Astrocyte (in vitro differentiated cells and primary cell): ENCODE results near the gene DHRS2. TPM values are rescaled to one million over a fixed set of nuclear protein-coding genes. Genes with fewer than 3 reads are reported as not detected.

Experiments
- DNase-seq: peaks from one replicate; pipeline ENCODE4 v3.0.0-alpha.2; 2010; ENCODE audit warnings: low read depth
- FAIRE-seq: peaks from 2 replicates; lab custom pipeline; 2011; peaks lifted over from hg19 to GRCh38; lab: Jason Lieb, UNC
- H2AFZ ChIP-seq: 2 replicates; pipeline ENCODE4 v1.6.0; 2012; ENCODE audit warnings: low read depth, low read length, inconsistent platforms
- H3K27ac ChIP-seq: 2 replicates; pipeline ENCODE4 v1.5.1; 2011; ENCODE audit warnings: low read depth, low read length, inconsistent platforms
- H3K27me3 ChIP-seq: 2 replicates; pipeline ENCODE4 v1.6.0; 2011; ENCODE audit warnings: low read length, inconsistent platforms; ENCODE audit not compliant: insufficient read depth
- H3K36me3 ChIP-seq: 2 replicates; pipeline ENCODE4 v1.5.1; 2011; ENCODE audit warnings: low read length, inconsistent platforms; ENCODE audit not compliant: insufficient read depth
- H3K4me1 ChIP-seq: 2 replicates; pipeline ENCODE4 v1.5.1; 2011; ENCODE audit warnings: low read length, inconsistent platforms; ENCODE audit not compliant: insufficient read depth
- H3K4me2 ChIP-seq: 2 replicates; pipeline ENCODE4 v1.6.0; 2012; ENCODE audit warnings: low read length, inconsistent platforms
- H3K4me3 ChIP-seq: 2 replicates; pipeline ENCODE4 v1.5.1; 2011; ENCODE audit warnings: low read depth, mild to moderate bottlenecking, low read length, inconsistent platforms; ENCODE audit not compliant: insufficient read depth
- H3K79me2 ChIP-seq: 2 replicates; pipeline ENCODE4 v1.6.0; 2012; ENCODE audit warnings: mild to moderate bottlenecking, low read length, inconsistent platforms; ENCODE audit not compliant: insufficient read depth
- H3K9ac ChIP-seq: 2 replicates; pipeline ENCODE4 v1.6.0; 2012; ENCODE audit warnings: mild to moderate bottlenecking, low read length, inconsistent platforms
- H3K9me3 ChIP-seq: 2 replicates; pipeline ENCODE4 v1.5.1; 2012; ENCODE audit warnings: low read depth, mild to moderate bottlenecking, low read length, inconsistent platforms; ENCODE audit not compliant: insufficient read depth
- H4K20me1 ChIP-seq: 2 replicates; pipeline ENCODE4 v1.6.0; 2012; ENCODE audit warnings: low read length, inconsistent platforms; ENCODE audit not compliant: insufficient read depth
- H3K27ac Mint-ChIP-seq: one replicate; pipeline ENCODE4 v1.8.0; 2021; ENCODE audit warnings: mild to moderate bottlenecking, mixed read lengths; ENCODE audit not compliant: unreplicated experiment
- H3K27me3 Mint-ChIP-seq: one replicate; pipeline ENCODE4 v1.8.0; 2021; ENCODE audit warnings: low read depth, mixed read lengths; ENCODE audit not compliant: unreplicated experiment
- H3K36me3 Mint-ChIP-seq: one replicate; pipeline ENCODE4 v1.8.0; 2021; ENCODE audit warnings: low read depth, mixed read lengths; ENCODE audit not compliant: unreplicated experiment
- H3K4me1 Mint-ChIP-seq: one replicate; pipeline ENCODE4 v1.8.0; 2021; ENCODE audit warnings: low read depth, mixed read lengths; ENCODE audit not compliant: unreplicated experiment
- H3K4me3 Mint-ChIP-seq: one replicate; pipeline ENCODE4 v1.8.0; 2021; ENCODE audit warnings: mild to moderate bottlenecking, moderate library complexity, mixed read lengths; ENCODE audit not compliant: unreplicated experiment
- H3K9me3 Mint-ChIP-seq: one replicate; pipeline ENCODE4 v1.8.0; 2021; ENCODE audit warnings: mild to moderate bottlenecking, mixed read lengths; ENCODE audit not compliant: unreplicated experiment
- CTCF ChIP-seq: IDR thresholded peaks from 2 replicates; pipeline ENCODE4 v1.5.1; 2011; ENCODE audit warnings: low read depth, mild to moderate bottlenecking, inconsistent platforms, low read length, moderate library complexity; ENCODE audit not compliant: insufficient read depth
- EZH2 ChIP-seq: IDR thresholded peaks from 2 replicates; pipeline ENCODE4 v1.6.1; 2012; ENCODE audit warnings: mild to moderate bottlenecking, low read length, inconsistent platforms; ENCODE audit not compliant: insufficient read depth
- total RNA-seq: library from RNA; stranded (reverse); gene quantifications from 2 replicates; pipeline ENCODE4 v1.2.1, GENCODE V29; 2021

The DHRS2 gene
- total RNA-seq, 1 donor from 2014 or later: 1.1 TPM

GRCh38 chr14:23667134-23667533 is 31.0 kb downstream of the DHRS2 start:
- DNase-seq (no peak), FAIRE-seq (no peak)
- Histone ChIP-seq H3K9me3 (no peaks in the 10 kb centered on the region), H3K4me2 (no peak overlapping the region), H3K27ac (no peak overlapping the region), H3K4me1 (no peaks in the 10 kb centered on the region), H4K20me1 (no peaks in the 10 kb centered on the region), H3K4me3 (no peak overlapping the region), H3K27me3 (no peaks in the 10 kb centered on the region), H3K9ac (no peak overlapping the region), H3K79me2 (no peaks in the 10 kb centered on the region), H3K36me3 (no peaks in the 10 kb centered on the region), H2AFZ (no peak overlapping the region)
- peaks cover 3% of the 10 kb centered on the region for H3K4me1 Mint-ChIP-seq
- H3K27me3 Mint-ChIP-seq: peaks cover 11% of the 10 kb centered on the region
- H3K9me3 Mint-ChIP-seq: peaks cover 2% of the 10 kb centered on the region
- TF ChIP-seq EZH2: no peak
- TF ChIP-seq CTCF: no peak
- no peaks in the 10 kb centered on the region for H3K36me3 Mint-ChIP-seq
- H3K27ac Mint-ChIP-seq: no peak overlapping the region
- no peak overlapping the region for H3K4me3 Mint-ChIP-seq

GRCh38 chr14:23669441-23669840 is 33.3 kb downstream of the DHRS2 start:
- peaks cover 8% of the 10 kb centered on the region for H3K9me3 Mint-ChIP-seq

More at GRCh38 chr14:23669441-23669840, 33.3 kb downstream of the DHRS2 start:
- Histone ChIP-seq H3K9ac (no peak overlapping the region), H3K27ac (no peak overlapping the region), H4K20me1 (no peaks in the 10 kb centered on the region), H3K4me1 (no peaks in the 10 kb centered on the region), H3K4me3 (no peak overlapping the region), H3K36me3 (no peaks in the 10 kb centered on the region), H3K9me3 (no peaks in the 10 kb centered on the region), H3K4me2 (no peak overlapping the region), H2AFZ (no peak overlapping the region), H3K27me3 (no peaks in the 10 kb centered on the region), H3K79me2 (no peaks in the 10 kb centered on the region)
- FAIRE-seq (no peak), DNase-seq (no peak)
- no peak for TF ChIP-seq CTCF
- TF ChIP-seq EZH2: no peak
- H3K4me3 Mint-ChIP-seq: no peak overlapping the region
- peaks cover 3% of the 10 kb centered on the region for H3K4me1 Mint-ChIP-seq
- no peaks in the 10 kb centered on the region for H3K36me3 Mint-ChIP-seq
- H3K27me3 Mint-ChIP-seq: peaks cover 9% of the 10 kb centered on the region
- no peak overlapping the region for H3K27ac Mint-ChIP-seq
